K562 (cell line): ENCODE results near the gene MAP3K19. TPM values are rescaled to one million over a fixed set of nuclear protein-coding genes. Genes with fewer than 3 reads are reported as not detected.

Experiments
- ASH1L ChIP-seq: fragments of 450-650 bp; IDR thresholded peaks from 2 replicates; pipeline ENCODE4 v1.6.1; 2018; ENCODE audit warnings: borderline replicate concordance, mild to moderate bottlenecking, low read depth; ENCODE audit not compliant: partially characterized antibody
- CBFB ChIP-seq: sonication (generic); formaldehyde crosslinking; IDR thresholded peaks from 2 replicates; pipeline ENCODE4 v1.4.0; 2020; ENCODE audit warnings: mild to moderate bottlenecking, missing genetic modification reagents
- CHCHD3 ChIP-seq: fragments of 250-450 bp; sonication (Bioruptor Pico); IDR thresholded peaks from 2 replicates; pipeline ENCODE4 v2.1.2; 2022; ENCODE audit warnings: mild to moderate bottlenecking
- CREB1 ChIP-seq, 2 experiments: sonication (generic) in 1 of 2; formaldehyde crosslinking in 1 of 2; IDR thresholded peaks; 2 replicates each; pipeline versions ENCODE4 v1.6.1 to v1.8.0; 2012 to 2022; ENCODE audit warnings: inconsistent platforms in 1 of 2, mild to moderate bottlenecking in 1 of 2, missing genetic modification reagents in 1 of 2, moderate library complexity in 1 of 2
- CXXC5 ChIP-seq: fragments of 250-450 bp; sonication (Bioruptor Pico); IDR thresholded peaks from 2 replicates; pipeline ENCODE4 v1.8.0; 2022; ENCODE audit warnings: inconsistent platforms, mild to moderate bottlenecking, moderate library complexity
- DNMT1 ChIP-seq: fragments of 450-650 bp; IDR thresholded peaks from 2 replicates; pipeline ENCODE4 v1.6.1; 2016; ENCODE audit warnings: antibody characterized with exemption, mild to moderate bottlenecking
- HMBOX1 ChIP-seq: sonication (generic); IDR thresholded peaks from 2 replicates; pipeline ENCODE4 v1.6.1; 2016
- HNRNPLL ChIP-seq: fragments of 200-400 bp; formaldehyde crosslinking; IDR thresholded peaks from 2 replicates; pipeline ENCODE4 v1.6.1; 2017; ENCODE audit warnings: low read length, low read depth, mild to moderate bottlenecking; ENCODE audit not compliant: poor library complexity, severe bottlenecking
- ILF3 ChIP-seq: fragments of 450-650 bp; IDR thresholded peaks from 2 replicates; pipeline ENCODE4 v1.6.1; 2018; ENCODE audit warnings: antibody characterized with exemption, mild to moderate bottlenecking, moderate library complexity, borderline replicate concordance
- MEF2A ChIP-seq: IDR thresholded peaks from 2 replicates; pipeline ENCODE4 v1.6.1; 2011; ENCODE audit warnings: low read depth, mild to moderate bottlenecking, low read length, moderate library complexity; ENCODE audit not compliant: control insufficient read depth
- NBN ChIP-seq: fragments of 450-650 bp; IDR thresholded peaks from 2 replicates; pipeline ENCODE4 v1.6.1; 2016; ENCODE audit warnings: low read depth, mild to moderate bottlenecking
- NCOR1 ChIP-seq: fragments of 450-650 bp; IDR thresholded peaks from 2 replicates; pipeline ENCODE4 v1.6.1; 2016; ENCODE audit warnings: mild to moderate bottlenecking, moderate library complexity
- PHF21A ChIP-seq: fragments of 450-650 bp; IDR thresholded peaks from 2 replicates; pipeline ENCODE4 v1.6.1; 2017; ENCODE audit warnings: low read depth, borderline replicate concordance
- PYGO2 ChIP-seq: fragments of 450-650 bp; IDR thresholded peaks from 2 replicates; pipeline ENCODE4 v1.6.1; 2016; ENCODE audit warnings: mild to moderate bottlenecking, missing genetic modification characterization, moderate library complexity, missing compliant biosample characterization
- RHOXF2B ChIP-seq: fragments of 250-450 bp; sonication (Bioruptor Pico); conservative IDR thresholded peaks from 2 replicates; pipeline ENCODE4 v1.5.1; 2021
- SAFB ChIP-seq: fragments of 200-400 bp; formaldehyde crosslinking; IDR thresholded peaks from 2 replicates; pipeline ENCODE4 v1.6.1; 2017; ENCODE audit warnings: low read depth, low read length, borderline replicate concordance
- SIN3A ChIP-seq, 2 experiments: fragments of 150-350 bp in 1 of 2; IDR thresholded peaks; 2 replicates each; pipeline ENCODE4 v1.6.1; 2011 to 2016; ENCODE audit warnings: borderline replicate concordance in 2 of 2, low read depth in 2 of 2, low read length in 2 of 2, mild to moderate bottlenecking in 2 of 2, moderate library complexity in 2 of 2; ENCODE audit not compliant: control insufficient read depth in 1 of 2
- SMARCB1 ChIP-seq: IDR thresholded peaks from 2 replicates; pipeline ENCODE4 v1.6.1; 2011; ENCODE audit warnings: improper control_type of control experiment, low read depth; ENCODE audit not compliant: insufficient read length
- TFAM ChIP-seq: fragments of 250-450 bp; sonication (Bioruptor Pico); conservative IDR thresholded peaks from 2 replicates; pipeline ENCODE4 v1.5.0; 2021; ENCODE audit warnings: mild to moderate bottlenecking, moderate library complexity
- ZNF316 ChIP-seq: fragments of 450-650 bp; IDR thresholded peaks from 2 replicates; pipeline ENCODE4 v1.6.1; 2016
- polyA plus RNA-seq, 8 experiments: library from polyadenylated mRNA; depleted of rRNA in 4 of 8; stranded (reverse) in 5 of 8; unstranded in 3 of 8; fragments of >200 nt; fragmentation: Nextera tagmentation in 2 of 8; fragmentation: Illumina TruSeq in 1 of 8; extraction: Ambion mirVana in 2 of 8; extraction: Trizol in 1 of 8; gene quantifications; 2 replicates each; pipeline versions ENCODE4 v1.2.1 to v1.2.3, GENCODE V29; 2011 to 2014; ENCODE audit warnings: inconsistent platforms in 1 of 8, missing spikeins in 1 of 8
- total RNA-seq, 7 experiments: library from RNA; depleted of rRNA in 6 of 7; stranded (reverse); fragments of >200 nt in 6 of 7; fragmentation: Illumina TruSeq in 2 of 7; extraction: Trizol in 2 of 7; gene quantifications; 2 replicates each; pipeline versions ENCODE4 v1.2.1 to v1.2.3, GENCODE V29; 2011 to 2021; ENCODE audit warnings: low replicate concordance in 1 of 7
- TF ChIP-seq, protein P1 (sequence below): sonication (generic); formaldehyde crosslinking; IDR thresholded peaks from 2 replicates; pipeline ENCODE4 v1.8.0; 2022; ENCODE audit warnings: mild to moderate bottlenecking, missing genetic modification reagents
- TF ChIP-seq, protein P2 (sequence below): fragments of 450-650 bp; IDR thresholded peaks from 2 replicates; pipeline ENCODE4 v1.6.1; 2016

Gene MAP3K19
- total and polyA plus RNA-seq, 9 of the 15 experiments (the other 6 are each of a cell fraction or from before 2014, with no cell fraction given): 0.29 TPM; not detected in 8

DNA sequence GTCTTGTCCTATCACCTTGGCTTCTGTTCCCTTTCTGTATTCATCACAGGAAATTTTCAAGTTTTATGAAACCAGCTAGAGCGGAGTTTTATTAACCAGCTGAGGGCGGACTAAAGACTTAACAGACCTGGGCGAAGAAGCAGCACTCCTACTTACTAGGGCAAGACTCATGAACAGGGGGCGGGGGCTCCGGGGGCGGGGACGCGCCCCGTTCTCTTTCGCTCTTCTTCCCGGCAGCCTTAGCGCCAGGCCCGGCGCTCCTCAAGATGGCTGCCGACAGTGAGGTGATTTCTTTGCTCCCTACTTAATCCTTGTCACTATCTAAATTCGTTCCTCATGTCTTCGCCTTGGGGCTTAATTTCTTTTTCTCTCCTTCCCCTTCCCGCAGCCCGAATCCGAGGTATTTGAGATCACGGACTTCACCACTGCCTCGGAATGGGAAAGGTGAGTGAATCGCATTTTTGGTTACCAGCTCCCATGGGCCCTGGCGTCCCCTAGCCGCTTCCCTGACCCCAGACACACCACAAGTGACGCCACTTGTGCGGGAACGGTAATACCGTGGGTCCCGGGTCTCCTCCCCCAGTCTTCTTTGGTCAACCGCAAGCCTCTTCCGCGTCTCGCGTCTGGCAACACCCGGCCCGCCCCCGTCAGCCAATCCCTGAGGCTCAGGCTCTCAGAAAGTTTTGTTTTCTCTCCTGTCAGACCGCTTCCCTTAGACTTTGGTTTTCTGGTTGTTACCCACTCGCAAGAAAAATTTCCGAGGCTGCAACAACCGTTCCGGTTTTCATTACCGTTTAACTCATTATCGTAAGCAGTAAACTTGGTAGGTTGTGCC is 5.0 kb upstream of the MAP3K19 start, which contains the start of gene RAB3GAP1 (continued):
- TF ChIP-seq SAFB: no peak
- peak; percentile 78 for TF ChIP-seq CXXC5 (CRISPR knock-in tag)
- no peak for TF ChIP-seq TFAM (CRISPR knock-in tag)
- TF ChIP-seq RHOXF2B (CRISPR knock-in tag): no peak
- TF ChIP-seq PHF21A: 0 out of 2 replicates have a peak, but pooled peaks have one; percentile 8
- TF ChIP-seq SIN3A (IDR thresholded peaks at IDR 0.05; ENCODE audit: borderline replicate concordance in 2 of 2, control insufficient read depth in 1 of 2, low read depth in 2 of 2, low read length in 2 of 2): peak in 1 of 2 experiments; percentile 66; a peak in 1 of 4 replicates
- TF ChIP-seq NBN: no peak
- TF ChIP-seq ASH1L: no peak
- TF ChIP-seq HMBOX1: peak; percentile 96
- no peak for TF ChIP-seq CHCHD3 (CRISPR knock-in tag)
- TF ChIP-seq NCOR1: peak; percentile 54
- peak; percentile 51; the same call in 1 of the 2 replicates for TF ChIP-seq CREB1 (IDR thresholded peaks at IDR 0.05)
- 0 out of 2 replicates have a peak, but pooled peaks have one; percentile 19 for TF ChIP-seq CREB1 (CRISPR knock-in tag; IDR thresholded peaks at IDR 0.05)
- peak; percentile 24 for TF ChIP-seq HNRNPLL
- TF ChIP-seq PYGO2 (tag): no peak
- TF ChIP-seq, protein P1, sequence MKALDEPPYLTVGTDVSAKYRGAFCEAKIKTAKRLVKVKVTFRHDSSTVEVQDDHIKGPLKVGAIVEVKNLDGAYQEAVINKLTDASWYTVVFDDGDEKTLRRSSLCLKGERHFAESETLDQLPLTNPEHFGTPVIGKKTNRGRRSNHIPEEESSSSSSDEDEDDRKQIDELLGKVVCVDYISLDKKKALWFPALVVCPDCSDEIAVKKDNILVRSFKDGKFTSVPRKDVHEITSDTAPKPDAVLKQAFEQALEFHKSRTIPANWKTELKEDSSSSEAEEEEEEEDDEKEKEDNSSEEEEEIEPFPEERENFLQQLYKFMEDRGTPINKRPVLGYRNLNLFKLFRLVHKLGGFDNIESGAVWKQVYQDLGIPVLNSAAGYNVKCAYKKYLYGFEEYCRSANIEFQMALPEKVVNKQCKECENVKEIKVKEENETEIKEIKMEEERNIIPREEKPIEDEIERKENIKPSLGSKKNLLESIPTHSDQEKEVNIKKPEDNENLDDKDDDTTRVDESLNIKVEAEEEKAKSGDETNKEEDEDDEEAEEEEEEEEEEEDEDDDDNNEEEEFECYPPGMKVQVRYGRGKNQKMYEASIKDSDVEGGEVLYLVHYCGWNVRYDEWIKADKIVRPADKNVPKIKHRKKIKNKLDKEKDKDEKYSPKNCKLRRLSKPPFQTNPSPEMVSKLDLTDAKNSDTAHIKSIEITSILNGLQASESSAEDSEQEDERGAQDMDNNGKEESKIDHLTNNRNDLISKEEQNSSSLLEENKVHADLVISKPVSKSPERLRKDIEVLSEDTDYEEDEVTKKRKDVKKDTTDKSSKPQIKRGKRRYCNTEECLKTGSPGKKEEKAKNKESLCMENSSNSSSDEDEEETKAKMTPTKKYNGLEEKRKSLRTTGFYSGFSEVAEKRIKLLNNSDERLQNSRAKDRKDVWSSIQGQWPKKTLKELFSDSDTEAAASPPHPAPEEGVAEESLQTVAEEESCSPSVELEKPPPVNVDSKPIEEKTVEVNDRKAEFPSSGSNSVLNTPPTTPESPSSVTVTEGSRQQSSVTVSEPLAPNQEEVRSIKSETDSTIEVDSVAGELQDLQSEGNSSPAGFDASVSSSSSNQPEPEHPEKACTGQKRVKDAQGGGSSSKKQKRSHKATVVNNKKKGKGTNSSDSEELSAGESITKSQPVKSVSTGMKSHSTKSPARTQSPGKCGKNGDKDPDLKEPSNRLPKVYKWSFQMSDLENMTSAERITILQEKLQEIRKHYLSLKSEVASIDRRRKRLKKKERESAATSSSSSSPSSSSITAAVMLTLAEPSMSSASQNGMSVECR (CRISPR knock-in tag): peak; percentile 20; the same call in 1 of the 2 replicates
- TF ChIP-seq MEF2A: no peak
- TF ChIP-seq DNMT1: no peak
- 0 out of 2 replicates have a peak, but pooled peaks have one; percentile 38 for TF ChIP-seq ZNF316
- TF ChIP-seq SMARCB1: no peak
- TF ChIP-seq, protein P2, sequence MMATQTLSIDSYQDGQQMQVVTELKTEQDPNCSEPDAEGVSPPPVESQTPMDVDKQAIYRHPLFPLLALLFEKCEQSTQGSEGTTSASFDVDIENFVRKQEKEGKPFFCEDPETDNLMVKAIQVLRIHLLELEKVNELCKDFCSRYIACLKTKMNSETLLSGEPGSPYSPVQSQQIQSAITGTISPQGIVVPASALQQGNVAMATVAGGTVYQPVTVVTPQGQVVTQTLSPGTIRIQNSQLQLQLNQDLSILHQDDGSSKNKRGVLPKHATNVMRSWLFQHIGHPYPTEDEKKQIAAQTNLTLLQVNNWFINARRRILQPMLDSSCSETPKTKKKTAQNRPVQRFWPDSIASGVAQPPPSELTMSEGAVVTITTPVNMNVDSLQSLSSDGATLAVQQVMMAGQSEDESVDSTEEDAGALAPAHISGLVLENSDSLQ: peak; percentile 40; the same call in 1 of the 2 replicates
- peak; percentile 47; the same call in 1 of the 2 replicates for TF ChIP-seq CBFB (CRISPR knock-in tag)
- TF ChIP-seq ILF3: no peak
